Embryonic facial prominence (tissue), 1 donor: Measurements from ENCODE around the gene RCL1.
A peak's percentile ranks its signal among the peaks of the same experiment; 100 is the strongest.
"Not testable (repeated sequence)": the region's sequence is repeated elsewhere in the genome, so short reads cannot be mapped to it uniquely, and the experiment has no call there.

Experiments used
- DNase-seq: peaks from one replicate; pipeline ENCODE4 v3.0.0-alpha.2; 2016; ENCODE audit errors: extremely low spot score

Gene RCL1

DNA sequence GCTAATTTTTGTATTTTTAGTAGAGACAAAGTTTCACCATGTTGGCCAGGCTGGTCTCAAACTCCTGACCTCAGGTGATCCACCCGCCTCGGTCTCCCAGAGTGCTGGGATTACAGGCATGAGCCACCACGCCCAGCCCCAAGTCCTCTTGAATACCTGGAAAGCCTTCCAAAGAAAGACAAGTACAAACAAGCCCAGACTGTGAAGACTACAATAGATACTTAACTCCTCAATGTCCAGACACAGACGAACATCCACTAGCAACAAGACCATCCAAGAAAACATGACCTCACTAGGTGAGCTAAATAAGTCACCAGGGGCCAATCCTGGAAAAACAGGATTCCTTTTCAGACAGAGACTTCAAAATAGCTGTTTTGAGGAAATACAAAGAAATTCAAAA lies 9.6 kb upstream of the RCL1 start:
- not testable (repeated sequence) for DNase-seq

DNA sequence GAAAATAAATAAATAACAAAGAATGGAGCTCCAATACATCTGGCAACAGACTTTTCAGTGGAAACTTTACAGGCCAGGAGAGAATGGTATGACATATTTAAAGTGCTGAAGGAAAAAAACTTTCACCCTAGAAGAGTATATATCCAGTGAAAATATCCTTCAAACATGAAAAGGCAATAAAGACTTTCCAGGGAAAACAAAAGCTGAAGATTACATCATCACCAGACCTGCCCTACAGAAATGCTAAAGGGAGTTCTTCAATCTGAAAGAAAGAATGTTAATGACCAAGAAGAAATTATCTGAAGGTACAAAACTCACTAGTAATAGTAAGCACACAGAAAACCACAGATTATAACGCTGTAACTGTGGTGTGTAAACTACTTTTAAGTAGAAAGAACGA lies 8.3 kb upstream of the RCL1 start:
- no peak for DNase-seq

DNA sequence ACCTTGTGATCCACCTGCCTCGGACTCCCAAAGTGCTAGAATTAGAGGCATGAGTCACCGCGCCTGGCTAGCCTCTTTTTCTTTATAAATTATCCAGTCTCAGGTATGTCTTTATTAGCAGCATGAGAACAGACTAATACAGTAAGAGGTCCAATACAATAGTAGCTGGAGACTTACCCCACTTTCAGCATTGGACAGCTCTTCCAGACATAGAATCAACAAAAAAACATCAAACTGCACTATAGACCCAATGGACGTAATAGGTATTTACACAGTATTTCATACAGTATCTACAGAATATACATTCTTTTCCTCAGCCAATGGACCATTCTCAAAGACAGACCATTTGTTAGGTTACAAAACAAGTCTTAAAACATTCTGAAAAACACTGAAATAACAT lies 6.1 kb upstream of the RCL1 start:
- no peak for DNase-seq

DNA sequence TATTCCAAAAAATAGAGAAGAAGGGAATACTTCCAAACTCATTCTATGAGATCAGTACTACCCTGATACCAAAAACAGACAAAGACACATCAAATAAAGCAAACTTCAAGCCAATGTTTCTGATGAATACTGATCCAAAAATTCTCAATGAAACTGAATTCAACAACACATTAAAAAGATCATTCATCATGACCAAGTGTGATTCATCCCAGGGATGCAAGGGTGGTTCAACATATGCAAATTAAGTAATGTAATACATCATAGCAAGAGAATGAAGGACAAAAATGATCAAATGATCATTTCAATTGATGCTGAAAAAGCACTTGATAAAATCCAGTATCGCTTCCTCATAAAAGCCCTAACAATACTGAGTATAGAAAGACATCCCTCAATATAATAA lies 4.9 kb upstream of the RCL1 start:
- no peak for DNase-seq

DNA sequence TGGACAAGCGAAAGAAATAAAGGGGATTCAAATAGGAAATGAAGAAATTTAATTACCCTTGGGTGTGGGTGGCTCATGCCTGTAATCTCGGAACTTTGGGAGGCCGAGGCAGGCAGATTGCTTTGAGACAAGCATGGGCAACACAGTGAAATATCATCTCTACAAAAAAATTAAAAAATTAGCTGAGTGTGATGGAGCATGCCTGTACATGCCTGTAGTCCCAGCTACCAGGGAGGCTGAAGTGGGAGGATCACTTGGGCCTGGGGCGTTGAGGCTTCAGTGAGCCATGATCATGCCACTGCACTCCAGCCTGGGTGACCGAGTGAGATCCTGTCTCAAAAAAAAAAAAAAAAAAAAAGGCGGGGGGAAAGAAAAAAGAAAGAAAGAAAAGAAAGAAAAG lies 4.0 kb upstream of the RCL1 start:
- no peak for DNase-seq

DNA sequence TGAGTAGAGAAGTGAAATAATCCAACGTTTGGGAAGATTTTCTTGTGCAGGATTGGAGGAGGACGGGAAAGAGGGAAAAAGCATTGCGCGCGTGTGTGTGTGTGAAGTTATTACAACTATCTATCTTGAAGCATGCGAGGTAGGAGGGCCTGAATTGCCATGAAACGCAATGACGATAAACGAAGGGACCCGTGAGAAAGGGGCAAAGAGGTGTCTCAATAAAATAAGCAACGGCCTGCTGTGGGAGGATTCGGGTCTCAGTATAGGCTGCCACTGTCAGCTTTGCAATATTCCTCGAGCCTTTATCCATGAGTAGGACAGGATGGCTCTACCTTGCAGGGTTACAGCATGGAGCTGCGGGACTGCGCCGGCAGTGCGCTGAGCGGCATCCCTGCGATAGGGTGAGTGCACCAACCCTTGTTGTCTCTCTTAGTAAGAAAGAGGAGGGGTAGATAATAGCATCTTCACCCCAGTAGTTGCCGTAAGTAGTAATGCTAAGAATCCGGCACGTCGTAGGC lies 631 bp upstream of the RCL1 start:
- no peak for DNase-seq

DNA sequence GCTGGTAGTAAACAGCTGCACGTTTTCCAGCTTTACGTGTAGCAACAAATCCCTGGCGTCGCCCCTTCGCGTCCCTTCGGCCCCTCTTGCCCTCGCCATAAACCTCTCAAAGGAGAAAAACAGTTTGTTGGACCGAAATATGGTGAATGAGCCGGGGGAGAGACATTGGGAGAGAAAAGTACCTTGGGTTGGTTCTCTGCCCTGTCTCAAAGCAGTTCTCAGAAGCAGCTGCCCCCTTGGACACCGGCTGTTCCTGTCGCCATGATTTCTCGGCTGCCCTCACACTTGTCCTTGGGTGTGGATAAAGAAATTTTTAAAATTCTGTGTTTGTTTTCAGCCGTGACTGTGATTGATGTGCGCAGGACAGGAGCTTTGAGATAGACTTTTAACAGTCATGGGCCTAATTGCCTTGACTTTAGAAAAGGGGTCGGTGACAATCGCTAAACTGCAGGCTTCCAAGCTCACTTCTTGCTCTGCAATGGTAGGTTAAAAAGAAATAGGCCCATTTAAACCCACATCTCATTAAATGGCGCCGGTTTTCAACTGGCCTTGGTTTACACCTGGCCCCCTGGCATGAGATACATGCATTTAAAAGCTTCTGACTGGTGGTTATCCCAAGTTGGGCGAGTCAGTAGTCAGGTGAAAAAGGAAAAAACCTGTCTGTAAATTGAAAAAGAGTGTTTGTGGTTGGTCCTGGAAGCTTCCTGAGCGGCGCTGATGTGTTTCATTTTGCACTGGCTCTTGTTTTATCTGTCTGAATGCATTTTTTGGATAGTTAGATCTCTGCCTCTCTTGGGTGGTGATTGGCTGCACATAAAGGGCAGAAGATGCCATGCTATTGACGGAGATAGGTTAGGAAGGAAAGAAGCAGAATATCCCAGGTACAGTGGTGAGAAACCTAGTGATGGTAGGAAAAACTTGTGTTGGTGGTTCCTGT lies 983 bp downstream of the RCL1 start:
- peak; percentile 23 for DNase-seq

DNA sequence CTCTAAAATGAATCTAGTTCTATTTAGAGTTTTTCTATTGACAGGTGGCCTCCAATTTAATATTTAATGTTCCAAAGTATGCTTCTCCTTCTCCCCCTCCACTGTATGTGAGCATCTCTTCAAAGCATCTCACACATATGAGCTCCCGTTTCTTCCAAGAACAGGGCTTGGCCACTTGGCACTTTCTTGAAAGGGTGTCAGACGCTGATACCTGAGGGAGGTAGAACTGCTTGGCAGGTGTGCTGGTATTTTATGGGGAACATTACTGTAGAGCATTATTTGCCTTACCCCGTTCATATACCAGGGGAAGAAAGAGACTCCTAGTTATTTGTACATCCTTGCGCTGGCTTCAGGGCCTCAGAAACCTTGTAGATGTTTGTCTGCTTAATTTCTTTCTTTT lies 1.9 kb downstream of the RCL1 start:
- no peak for DNase-seq

DNA sequence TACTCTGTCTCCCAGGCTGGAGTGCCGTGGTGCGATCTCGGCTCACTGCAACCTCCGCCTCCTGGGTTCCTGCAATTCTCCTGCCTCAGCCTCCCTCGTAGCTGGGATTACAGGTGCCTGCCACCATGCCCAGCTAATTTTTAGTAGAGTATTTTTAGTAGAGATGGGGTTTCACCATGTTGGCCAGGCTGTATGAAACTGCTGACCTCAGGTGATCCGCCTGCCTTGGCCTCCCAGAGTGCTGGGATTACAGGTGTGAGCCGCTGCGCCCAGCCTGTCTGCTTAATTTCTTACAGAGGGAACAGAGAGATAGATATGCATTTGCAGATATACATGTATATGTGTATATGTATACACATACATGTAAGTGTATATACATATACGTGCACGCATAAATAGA lies 2.4 kb downstream of the RCL1 start:
- not testable (repeated sequence) for DNase-seq

DNA sequence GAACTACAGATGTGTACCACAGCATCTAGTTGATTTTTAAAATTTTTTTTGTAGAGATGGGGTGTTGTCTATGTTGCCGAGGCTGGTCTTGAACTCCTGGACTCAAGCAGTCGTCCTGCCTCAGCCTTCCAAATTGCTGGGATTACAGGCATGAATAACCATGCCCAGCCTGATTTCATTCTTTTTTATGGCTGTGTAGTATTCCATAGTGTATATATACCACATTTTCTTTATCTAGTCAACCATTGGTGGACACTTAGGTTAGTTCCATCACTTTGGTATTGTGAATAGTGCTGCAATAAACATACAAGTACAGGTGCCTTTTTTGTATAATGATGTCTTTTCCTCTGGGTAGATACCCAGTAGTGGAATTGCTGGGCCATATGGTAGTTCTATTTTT lies 3.8 kb downstream of the RCL1 start:
- no peak for DNase-seq

DNA sequence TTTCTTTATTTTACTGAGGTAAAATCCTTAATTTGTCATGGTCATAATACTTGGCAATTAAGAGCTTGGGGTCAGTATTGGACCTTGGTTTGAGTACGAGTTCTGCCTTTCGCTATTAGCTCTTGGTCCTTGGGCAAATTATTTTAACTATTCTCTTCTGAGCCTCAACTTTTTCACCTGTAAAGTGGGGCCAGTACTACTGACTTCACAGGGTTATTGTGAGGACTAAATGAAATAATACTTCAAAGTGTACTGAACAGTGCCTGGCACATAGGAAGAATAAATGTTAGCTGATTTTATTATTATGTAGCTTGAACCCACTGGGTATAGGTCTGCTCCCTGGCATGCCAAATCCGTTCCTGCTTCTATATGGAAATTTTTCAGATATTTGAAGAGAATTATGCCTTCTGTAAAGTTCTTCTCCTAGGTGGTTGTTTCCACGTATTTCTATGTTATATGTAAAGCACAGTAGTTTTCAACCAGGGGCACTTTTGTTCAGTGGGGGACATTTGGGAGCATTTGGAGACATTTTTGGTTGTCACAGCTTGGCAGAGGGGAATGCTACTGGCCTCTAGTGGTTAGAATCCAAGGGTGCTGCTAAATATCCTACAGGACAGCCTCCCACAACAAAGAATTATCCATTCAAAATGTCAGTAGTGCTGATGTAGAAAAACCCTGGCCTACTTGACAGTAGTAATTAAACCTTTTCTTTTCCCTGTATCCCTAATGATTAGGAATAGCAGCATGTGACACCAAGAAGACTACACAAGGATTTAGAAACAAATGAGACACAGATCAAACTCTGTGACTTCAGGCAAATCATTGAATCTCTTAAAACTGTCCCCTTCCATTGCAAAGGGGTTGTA lies 4.5 kb downstream of the RCL1 start:
- DNase-seq, result no peak

DNA sequence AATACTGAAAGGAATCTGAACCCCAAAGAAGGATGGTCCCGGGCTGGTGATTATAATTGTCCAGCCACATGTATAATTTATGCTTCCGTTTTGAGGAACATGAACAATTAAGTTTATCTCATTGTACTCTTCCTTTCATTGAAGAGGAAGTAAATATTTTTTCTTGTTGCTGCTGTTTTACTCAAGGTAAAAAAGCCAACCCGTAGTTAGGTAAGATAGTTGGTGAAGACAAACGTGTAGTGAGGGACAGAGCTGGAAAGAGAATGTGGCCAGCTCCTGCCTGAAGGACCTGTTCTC lies 5.1 kb downstream of the RCL1 start:
- no peak for DNase-seq

DNA sequence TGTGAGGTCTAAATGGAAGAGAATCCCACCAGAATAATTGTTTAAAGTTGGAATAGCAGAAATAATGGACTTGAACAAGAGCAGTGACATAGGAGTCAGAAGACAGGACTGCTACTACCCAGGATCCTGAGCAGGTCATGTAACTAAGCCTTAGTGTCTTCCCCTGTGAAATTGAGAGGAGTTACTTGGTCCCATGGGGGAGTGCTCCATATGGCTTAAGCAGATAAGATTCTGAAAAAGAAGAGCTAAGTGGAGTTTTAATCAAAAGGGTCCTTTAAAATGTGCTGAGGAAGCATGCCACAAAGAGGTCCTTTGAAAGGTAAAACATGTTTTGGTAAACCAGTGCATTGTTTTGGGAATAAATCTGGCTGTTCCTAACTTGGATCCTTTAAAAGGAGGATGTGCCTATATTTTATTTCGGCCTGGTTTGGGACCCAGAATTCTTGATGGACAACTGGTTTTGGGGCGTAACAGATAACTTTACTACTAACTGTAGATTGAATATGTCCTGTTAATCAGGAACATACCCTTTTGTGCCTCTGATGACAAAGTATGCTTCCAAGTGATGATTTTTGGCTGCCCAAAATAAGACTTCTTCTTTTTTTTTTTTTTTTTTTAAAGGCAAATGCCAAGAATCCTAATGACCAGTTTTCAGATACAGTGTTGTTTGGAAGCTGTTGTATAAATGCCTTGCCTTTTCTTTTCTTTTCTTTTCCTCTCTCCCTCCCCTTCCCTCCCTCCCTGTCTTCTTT lies 5.7 kb downstream of the RCL1 start:
- DNase-seq, result no peak

DNA sequence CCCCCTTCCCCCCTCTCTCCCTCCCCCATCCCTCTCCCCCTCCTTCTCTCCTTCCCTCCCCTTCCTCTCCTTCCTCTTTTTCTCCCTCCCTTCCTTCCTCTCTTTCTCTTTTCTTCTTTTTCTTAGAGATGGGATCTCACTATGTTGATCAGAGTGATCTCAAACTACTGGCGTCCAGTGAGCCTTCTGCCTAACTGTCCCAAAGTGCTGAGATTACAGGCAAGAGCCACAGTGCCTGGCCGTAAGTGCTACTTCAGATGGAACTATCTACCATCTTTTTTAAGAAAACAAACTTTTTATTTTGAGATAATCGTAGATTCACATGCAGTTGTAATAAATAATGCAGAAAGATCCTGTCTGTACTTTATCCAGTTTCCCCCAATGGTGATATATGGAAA lies 6.3 kb downstream of the RCL1 start:
- DNase-seq, result no peak

DNA sequence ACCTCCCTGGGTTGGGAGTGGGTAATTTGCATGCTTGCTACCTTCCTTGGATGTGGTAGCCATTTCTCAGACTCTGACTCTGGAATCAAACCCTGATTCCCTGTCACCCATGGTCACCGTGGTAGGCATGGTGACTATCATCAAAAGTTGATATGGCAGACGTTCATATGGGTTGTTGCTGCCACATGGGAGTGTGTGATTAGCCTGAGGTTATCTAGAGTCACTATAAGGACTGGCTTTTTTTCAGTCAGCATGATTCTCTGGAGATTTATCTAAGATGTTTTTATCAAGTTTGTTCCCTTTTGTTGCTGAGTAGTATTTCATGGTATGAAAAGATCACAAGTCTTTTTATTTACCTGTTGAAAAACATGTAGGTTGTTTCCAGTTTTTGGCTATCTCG lies 7.0 kb downstream of the RCL1 start:
- DNase-seq, result no peak

DNA sequence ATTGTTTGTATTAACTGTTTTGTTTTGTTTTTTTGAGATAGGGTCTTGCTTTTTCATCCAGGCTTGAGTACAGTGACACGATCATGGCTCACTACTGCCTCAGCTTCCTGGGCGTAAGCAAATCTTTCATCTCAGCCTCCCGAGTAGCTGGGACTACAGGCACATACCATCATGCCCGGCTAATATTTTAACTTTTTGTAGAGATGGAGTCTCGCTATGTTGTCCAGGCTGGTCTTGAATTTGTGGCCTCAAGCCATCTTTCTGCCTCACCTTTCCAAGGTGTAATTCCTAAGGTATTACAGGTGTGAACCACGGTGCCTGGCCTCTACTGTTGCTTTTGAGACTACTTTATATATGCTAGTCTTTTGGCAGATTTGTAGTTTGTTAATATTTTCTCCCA lies 8.4 kb downstream of the RCL1 start:
- no peak for DNase-seq

DNA sequence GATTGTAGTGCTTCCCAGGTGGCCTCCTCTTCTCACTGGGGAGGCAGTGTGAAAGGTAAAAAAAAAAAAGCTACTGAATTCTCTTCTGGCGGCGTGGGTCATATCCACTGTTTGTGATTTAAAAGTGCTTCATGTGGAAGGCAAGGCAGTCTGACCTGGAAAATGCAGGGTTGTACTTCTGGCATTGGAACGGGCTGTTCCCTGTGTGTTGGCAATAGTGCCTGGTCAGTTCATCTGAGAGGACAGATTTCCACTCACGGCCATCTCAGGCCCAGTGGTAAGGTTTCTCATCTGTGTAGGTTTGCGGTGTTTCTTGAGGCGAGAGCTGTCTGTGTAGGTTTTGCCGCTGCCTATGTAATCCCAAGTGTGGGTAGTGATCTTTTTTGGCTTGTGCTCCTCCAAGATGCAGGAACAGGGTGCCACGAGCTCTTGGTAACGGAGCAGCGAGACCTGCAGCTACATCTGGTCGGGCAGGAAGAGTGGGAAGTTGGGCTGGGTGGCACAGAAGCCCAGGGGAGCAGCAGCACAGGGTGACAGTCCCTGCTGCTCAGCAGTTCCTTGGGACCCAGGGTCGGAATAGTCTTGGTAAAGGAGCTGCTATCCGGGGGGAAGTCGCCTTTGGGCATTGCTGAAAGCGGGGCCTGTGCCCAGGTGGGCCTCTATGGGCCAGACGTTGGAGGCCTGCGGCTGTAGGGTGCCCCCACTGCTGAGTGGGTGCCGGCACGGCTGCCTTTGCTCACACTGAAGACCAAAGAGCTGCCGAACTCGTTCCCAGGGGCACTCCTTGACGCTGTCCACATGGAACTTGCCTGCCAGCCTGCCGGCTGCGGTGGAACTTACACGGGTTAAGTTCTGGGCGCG lies 11.2 kb downstream of the RCL1 start:
- no peak for DNase-seq

DNA sequence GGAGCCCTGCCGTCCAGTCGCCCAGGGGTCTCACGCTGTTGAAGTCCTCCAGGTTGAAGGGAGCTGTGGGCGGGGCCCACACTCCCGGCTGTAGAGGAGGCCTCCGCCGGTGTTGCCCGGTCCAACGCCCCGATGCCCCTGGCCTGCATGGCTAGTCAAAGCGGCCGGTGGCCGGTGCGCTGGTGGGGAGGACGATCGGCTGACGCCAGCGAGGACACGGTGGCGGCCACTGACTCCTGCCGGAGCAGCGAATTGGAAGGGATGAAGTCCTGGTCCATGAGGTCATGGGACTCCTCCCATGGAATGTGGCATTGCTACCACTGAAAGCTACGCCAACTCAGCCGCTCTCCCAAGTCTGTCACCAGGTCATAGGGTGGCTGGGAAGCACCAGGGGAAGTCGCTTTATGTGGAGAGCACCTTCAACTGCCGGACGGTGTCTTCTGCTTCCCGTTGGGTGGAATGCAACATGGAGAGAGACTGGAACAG lies 11.8 kb downstream of the RCL1 start:
- DNase-seq, result no peak

DNA sequence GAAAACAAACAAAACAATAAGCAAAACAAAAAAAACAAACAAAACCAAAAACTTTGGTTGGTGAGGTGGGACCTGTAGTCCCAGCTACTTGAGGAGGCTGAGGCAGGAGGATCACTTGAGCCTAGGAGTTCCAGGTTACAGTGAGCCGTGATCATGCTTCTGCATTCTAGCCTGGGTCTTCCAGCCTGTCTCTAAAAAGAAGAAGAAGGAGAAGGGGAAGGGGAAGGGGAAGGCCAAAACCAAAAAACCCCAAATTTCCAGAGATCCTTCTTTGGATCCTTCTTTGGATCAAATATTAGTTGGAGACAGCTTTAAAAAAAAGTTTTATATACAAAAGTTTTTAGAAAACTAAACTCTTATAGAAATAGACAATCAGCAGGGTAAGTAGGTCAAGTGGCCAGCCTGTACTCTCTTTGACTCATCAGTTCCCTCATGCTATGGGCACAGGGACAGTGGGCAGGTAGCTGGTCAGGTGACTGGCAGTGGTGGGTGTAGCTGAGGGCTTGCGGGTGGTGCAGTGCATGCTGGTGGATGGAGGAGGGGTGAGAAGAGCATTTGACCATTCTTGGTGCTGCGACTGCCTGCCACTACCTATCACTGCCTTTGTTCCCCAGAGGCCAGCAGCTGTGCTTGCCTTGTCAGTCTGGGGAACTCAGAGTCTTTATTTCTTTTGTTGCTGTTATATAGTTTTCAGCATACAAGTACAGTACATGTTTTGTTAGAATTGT lies 12.6 kb downstream of the RCL1 start:
- DNase-seq, result no peak

DNA sequence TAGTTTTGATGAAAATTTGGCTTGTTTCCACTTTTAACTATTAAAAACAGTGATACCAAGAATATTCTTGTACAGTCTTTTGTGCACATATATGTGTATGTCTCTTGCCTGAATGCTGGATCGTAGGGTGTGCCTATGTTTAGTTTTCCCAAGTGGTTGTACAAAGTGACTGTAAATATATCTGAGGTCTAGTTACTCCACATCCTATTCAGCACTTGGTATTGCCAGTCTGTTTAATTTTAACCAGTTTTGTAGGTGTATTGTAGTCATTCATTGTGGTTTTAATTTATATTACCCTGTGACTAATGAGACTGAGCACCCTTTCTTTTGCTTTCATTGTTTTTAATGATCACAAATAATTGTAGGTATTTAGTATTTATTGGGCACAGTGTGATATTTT lies 17.8 kb downstream of the RCL1 start:
- DNase-seq, result no peak
